ENCODE results near the gene FOXL2NB.

DNA sequence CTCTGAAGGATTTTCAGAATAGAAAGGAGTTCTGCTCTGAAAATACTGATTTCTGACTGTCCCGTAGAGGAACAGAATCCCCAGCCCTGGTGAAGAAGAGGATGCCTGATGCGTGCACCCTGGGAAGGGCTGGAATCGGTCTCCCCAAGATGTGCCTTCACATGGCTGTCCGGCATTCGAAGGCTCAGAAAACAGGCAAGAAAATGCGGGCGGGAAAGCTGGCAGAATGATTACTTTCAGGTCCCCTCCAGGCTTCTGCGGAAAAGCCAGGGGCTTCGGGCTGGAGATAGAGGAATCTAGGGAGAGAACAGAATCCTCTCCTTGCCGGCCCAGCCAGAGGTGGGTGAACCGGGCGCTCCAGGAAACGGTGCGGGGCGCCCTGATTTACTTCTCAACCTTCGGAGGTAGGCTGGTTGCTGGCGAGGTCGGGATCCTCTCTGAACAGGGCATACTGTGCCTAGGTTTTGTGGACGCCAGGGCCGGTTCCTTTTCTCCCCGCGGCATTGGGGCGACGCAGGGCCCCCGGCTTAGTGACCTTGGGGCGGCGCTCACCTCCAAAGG is 2.5 kb downstream of the FOXL2NB start:
- TF ChIP-seq, protein P1, sequence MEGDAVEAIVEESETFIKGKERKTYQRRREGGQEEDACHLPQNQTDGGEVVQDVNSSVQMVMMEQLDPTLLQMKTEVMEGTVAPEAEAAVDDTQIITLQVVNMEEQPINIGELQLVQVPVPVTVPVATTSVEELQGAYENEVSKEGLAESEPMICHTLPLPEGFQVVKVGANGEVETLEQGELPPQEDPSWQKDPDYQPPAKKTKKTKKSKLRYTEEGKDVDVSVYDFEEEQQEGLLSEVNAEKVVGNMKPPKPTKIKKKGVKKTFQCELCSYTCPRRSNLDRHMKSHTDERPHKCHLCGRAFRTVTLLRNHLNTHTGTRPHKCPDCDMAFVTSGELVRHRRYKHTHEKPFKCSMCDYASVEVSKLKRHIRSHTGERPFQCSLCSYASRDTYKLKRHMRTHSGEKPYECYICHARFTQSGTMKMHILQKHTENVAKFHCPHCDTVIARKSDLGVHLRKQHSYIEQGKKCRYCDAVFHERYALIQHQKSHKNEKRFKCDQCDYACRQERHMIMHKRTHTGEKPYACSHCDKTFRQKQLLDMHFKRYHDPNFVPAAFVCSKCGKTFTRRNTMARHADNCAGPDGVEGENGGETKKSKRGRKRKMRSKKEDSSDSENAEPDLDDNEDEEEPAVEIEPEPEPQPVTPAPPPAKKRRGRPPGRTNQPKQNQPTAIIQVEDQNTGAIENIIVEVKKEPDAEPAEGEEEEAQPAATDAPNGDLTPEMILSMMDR (IDR thresholded peaks at IDR 0.05), result no peak
- TF ChIP-seq ZFX (IDR thresholded peaks at IDR 0.05; ENCODE audit: borderline replicate concordance), result no peak

Measured in 22Rv1 (cell line).